MM.1S (cell line): ENCODE results near the gene RTF1.

Experiments used
- CTCF ChIP-seq: fragments of 300-600 bp; sonication (generic); IDR thresholded peaks from 2 replicates; pipeline ENCODE4 v1.5.1; 2016; ENCODE audit warnings: antibody characterized with exemption, low read length, mixed read lengths
- EZH2 ChIP-seq: fragments of 300-600 bp; sonication (generic); optimal IDR thresholded peaks from 2 replicates; pipeline ENCODE3; 2017; ENCODE audit warnings: low read depth, mild to moderate bottlenecking, antibody characterized with exemption, low read length, mixed read lengths

- TF ChIP-seq CTCF, result no peak
- TF ChIP-seq EZH2, result no peak
Measured at GRCh38 chr15:41489641-41490040, 72.7 kb downstream of the RTF1 start.
